PC-3 (cell line): Measurements from ENCODE around the gene SLC9A9.

Experiments
- EZH2 ChIP-seq: fragments of 300-600 bp; sonication (generic); IDR thresholded peaks from one replicate; pipeline ENCODE4 v1.6.1; 2017; ENCODE audit warnings: antibody characterized with exemption, mild to moderate bottlenecking, low read length; ENCODE audit not compliant: unreplicated experiment
- EZH2phosphoT487 ChIP-seq: fragments of 300-600 bp; sonication (generic); IDR thresholded peaks from 2 replicates; pipeline ENCODE4 v1.6.1; 2018; ENCODE audit warnings: mild to moderate bottlenecking, antibody characterized with exemption, low read length, borderline replicate concordance
- TF ChIP-seq, protein P1 (sequence below): fragments of 300-600 bp; sonication (generic); conservative IDR thresholded peaks from 2 replicates; pipeline ENCODE4 v1.5.1; 2017; ENCODE audit warnings: antibody characterized with exemption, low read depth, mild to moderate bottlenecking, low read length

- TF ChIP-seq, protein P1, sequence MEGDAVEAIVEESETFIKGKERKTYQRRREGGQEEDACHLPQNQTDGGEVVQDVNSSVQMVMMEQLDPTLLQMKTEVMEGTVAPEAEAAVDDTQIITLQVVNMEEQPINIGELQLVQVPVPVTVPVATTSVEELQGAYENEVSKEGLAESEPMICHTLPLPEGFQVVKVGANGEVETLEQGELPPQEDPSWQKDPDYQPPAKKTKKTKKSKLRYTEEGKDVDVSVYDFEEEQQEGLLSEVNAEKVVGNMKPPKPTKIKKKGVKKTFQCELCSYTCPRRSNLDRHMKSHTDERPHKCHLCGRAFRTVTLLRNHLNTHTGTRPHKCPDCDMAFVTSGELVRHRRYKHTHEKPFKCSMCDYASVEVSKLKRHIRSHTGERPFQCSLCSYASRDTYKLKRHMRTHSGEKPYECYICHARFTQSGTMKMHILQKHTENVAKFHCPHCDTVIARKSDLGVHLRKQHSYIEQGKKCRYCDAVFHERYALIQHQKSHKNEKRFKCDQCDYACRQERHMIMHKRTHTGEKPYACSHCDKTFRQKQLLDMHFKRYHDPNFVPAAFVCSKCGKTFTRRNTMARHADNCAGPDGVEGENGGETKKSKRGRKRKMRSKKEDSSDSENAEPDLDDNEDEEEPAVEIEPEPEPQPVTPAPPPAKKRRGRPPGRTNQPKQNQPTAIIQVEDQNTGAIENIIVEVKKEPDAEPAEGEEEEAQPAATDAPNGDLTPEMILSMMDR, result no peak
- no peak for TF ChIP-seq EZH2phosphoT487
- TF ChIP-seq EZH2, result no peak
Measured at GRCh38 chr3:143633816-143634215, 214.5 kb downstream of the SLC9A9 start.
